OCI-LY3 (cell line): ENCODE measurements around the gene RTBDN.

ENCODE experiments used
- H2AFZ ChIP-seq: fragments of 200-600, 300-600 bp; shearing (Covaris generic); 2 replicates; pipeline ENCODE4 v1.6.0; 2014; ENCODE audit warnings: antibody characterized with exemption, low read depth, low read length
- H3K27ac ChIP-seq: fragments of 200-600, 300-600 bp; sonication (generic); 2 replicates; pipeline ENCODE4 v1.5.1; 2014; ENCODE audit warnings: mild to moderate bottlenecking, low read length, moderate library complexity, mixed read lengths
- H3K27me3 ChIP-seq: fragments of 200-600, 300-600 bp; sonication (generic); 2 replicates; pipeline ENCODE4 v1.6.1; 2014; ENCODE audit warnings: low read depth, low read length, mixed read lengths
- H3K36me3 ChIP-seq: fragments of 200-600, 300-600 bp; sonication (generic); replicated peaks from 2 replicates; pipeline ENCODE3; 2014; ENCODE audit warnings: low read depth, low read length, mixed read lengths
- H3K4me1 ChIP-seq: fragments of 300-600, 200-600 bp; sonication (generic); 2 replicates; pipeline ENCODE4 v1.6.1; 2014; ENCODE audit warnings: low read length, mixed read lengths
- H3K4me2 ChIP-seq: fragments of 200-600, 300-600 bp; sonication (generic); 2 replicates; pipeline ENCODE4 v1.6.1; 2014; ENCODE audit warnings: low read length, mixed read lengths
- H3K4me3 ChIP-seq: fragments of 300-600, 200-600 bp; sonication (generic); 2 replicates; pipeline ENCODE4 v1.5.1; 2014; ENCODE audit warnings: antibody characterized with exemption, mild to moderate bottlenecking, low read length, moderate library complexity
- H3K79me2 ChIP-seq: fragments of 300-600, 200-600 bp; shearing (Covaris generic); 2 replicates; pipeline ENCODE4 v1.6.1; 2014; ENCODE audit warnings: mild to moderate bottlenecking, low read length, mixed read lengths
- H3K9ac ChIP-seq: fragments of 300-600, 200-600 bp; shearing (Covaris generic); 2 replicates; pipeline ENCODE4 v1.6.0; 2014; ENCODE audit warnings: mild to moderate bottlenecking, low read length, moderate library complexity
- H3K9me3 ChIP-seq: fragments of 200-600, 300-600 bp; shearing (Covaris generic); 2 replicates; pipeline ENCODE4 v1.6.1; 2014; ENCODE audit warnings: low read length, mixed read lengths; ENCODE audit not compliant: insufficient read depth
- H4K20me1 ChIP-seq: fragments of 200-600, 300-600 bp; sonication (generic); 2 replicates; pipeline ENCODE4 v1.6.1; 2016; ENCODE audit warnings: low read length, mixed read lengths; ENCODE audit not compliant: insufficient read depth
- CTCF ChIP-seq: fragments of 200-600, 300-600 bp; sonication (generic); IDR thresholded peaks from 2 replicates; pipeline ENCODE4 v1.5.1; 2014; ENCODE audit warnings: antibody characterized with exemption, low read length, low read depth
- EZH2phosphoT487 ChIP-seq: fragments of 200-600 bp; shearing (Covaris generic); IDR thresholded peaks from 2 replicates; pipeline ENCODE4 v1.6.1; 2018; ENCODE audit warnings: antibody characterized with exemption, mixed run types, low read depth

The RTBDN gene

GRCh38 chr19:12792051-12792852, 42.1 kb downstream of the RTBDN start:
- Histone ChIP-seq H3K4me1 (peaks cover 53% of the 10 kb centered on the region), H3K4me2 (peak overlapping the region; percentile 75), H4K20me1 (peaks cover 4% of the 10 kb centered on the region; the same call in 1 of the 2 replicates), H3K9ac (peak overlapping the region; percentile 98), H3K4me3 (peak overlapping the region; percentile 87), H3K27ac (peak overlapping the region; percentile 92), H3K27me3 (no peaks in the 10 kb centered on the region), H3K9me3 (no peaks in the 10 kb centered on the region), H2AFZ (no peak overlapping the region), H3K79me2 (peaks cover 55% of the 10 kb centered on the region), H3K36me3 (peaks cover 19% of the 10 kb centered on the region)
- TF ChIP-seq CTCF, result no peak
- no peak for TF ChIP-seq EZH2phosphoT487

GRCh38 chr19:12791345-12792050, 42.9 kb downstream of the RTBDN start, which contains the start of gene JUNB:
TSS of gene JUNB (plus strand) at chr19:12791486. CDS start at chr19:12791772, 286 bp downstream.
- peak within 1 kb of the TSS; percentile 98 for H3K9ac ChIP-seq
- H3K27ac ChIP-seq, result peak within 1 kb of the TSS; percentile 97
- H3K9me3 ChIP-seq, result no peaks in the 10 kb centered on the region
- no peak within 1 kb of the TSS for H2AFZ ChIP-seq
- peaks cover 56% of the 10 kb centered on the region for H3K4me1 ChIP-seq
- no peaks in the 10 kb centered on the region for H3K27me3 ChIP-seq
- H3K4me2 ChIP-seq, result peak within 1 kb of the TSS; percentile 96
- H3K79me2 ChIP-seq, result peaks cover 55% of the 10 kb centered on the region
- H4K20me1 ChIP-seq, result peaks cover 4% of the 10 kb centered on the region; the same call in 1 of the 2 replicates
- TF ChIP-seq EZH2phosphoT487 (no peak), CTCF (no peak)
- H3K4me3 ChIP-seq, result peak within 1 kb of the TSS; percentile 87
- H3K36me3 ChIP-seq, result peaks cover 16% of the 10 kb centered on the region

- Histone ChIP-seq H2AFZ (no peak overlapping the region), H3K9me3 (no peaks in the 10 kb centered on the region), H3K4me3 (peak overlapping the region; percentile 87), H3K4me2 (peak overlapping the region; percentile 96), H3K9ac (peak overlapping the region; percentile 89), H3K36me3 (peaks cover 16% of the 10 kb centered on the region), H3K79me2 (peaks cover 54% of the 10 kb centered on the region), H4K20me1 (peaks cover 4% of the 10 kb centered on the region; the same call in 1 of the 2 replicates), H3K4me1 (peaks cover 56% of the 10 kb centered on the region), H3K27me3 (no peaks in the 10 kb centered on the region), H3K27ac (peak overlapping the region; percentile 97)
- TF ChIP-seq CTCF, result no peak
- TF ChIP-seq EZH2phosphoT487, result no peak
These were observed 43.6 kb downstream of the RTBDN start for GRCh38 chr19:12790628-12791344.
